Left cardiac atrium (tissue), 4 donors: ENCODE measurements around the gene SLC5A6. TPM values are rescaled to one million over a fixed set of nuclear protein-coding genes. Genes with fewer than 3 reads are reported as not detected.
A peak's percentile ranks its signal among the peaks of the same experiment; 100 is the strongest.

Experiments used
- ATAC-seq, 2 donors: fragments of 200-7000 bp; cut with Tn5 transposase; one replicate each; pipeline ENCODE4 v1.9.1; 2020; ENCODE audit warnings: mild to moderate bottlenecking in 2 of 2, moderate library complexity in 2 of 2
- DNase-seq: peaks from one replicate; pipeline ENCODE4 v3.0.0-alpha.2; 2020
- intact Hi-C, 2 donors: fragments of 100-400 bp; cut with DNase I; formaldehyde crosslinking; loops; one replicate each; pipeline versions ENCODE4 v1.14.1 to v1.15.1; 2022 to 2023
- long read RNA-seq: library from polyadenylated mRNA; unstranded; transcript quantifications from one replicate; pipeline ENCODE4 v2.0.0, GENCODE V29; 2021
- total RNA-seq, 2 donors: library from RNA; stranded (reverse); fragmentation: NEBNext Ultra II Directional; extraction: Animal tissue kit (Norgen Biotek cat#: 25700); gene quantifications; one replicate each; pipeline ENCODE4 v1.2.1, GENCODE V29; 2021
- donor health status: DM: no; HTN: yes; CAD: no.
- donor health status: DM: no; HTN: yes; CAD: no; lungs with severe emphysema.
- donor health status: DM: yes; HTN: yes; CAD: no.
- donor health status: Dilated cardiomyopathy.

The SLC5A6 gene
- total RNA-seq: 10 to 100 TPM; 20.0 to 21.4 TPM
- long read RNA-seq, transcript SLC5A6-201 (17 exons, 3,231 nt): major isoform, 8 of 32 reads
- long read RNA-seq, partial matches to known transcripts: 8 of 32 reads
- long read RNA-seq, other reads (novel, unspliced or antisense): 16 of 32 reads

GRCh38 chr2:27211943-27212625, at the start of gene SLC5A6, which contains the start of gene ATRAID:
SLC5A6 (minus strand) TSS chr2:27212268; CDS start chr2:27207650, 4,618 bp downstream.
ATRAID (plus strand) TSS chr2:27212041; CDS start chr2:27212369, 328 bp downstream.
- ATAC-seq: peak; percentile 97 to 98
- intact Hi-C loops: no loop called here
- DNase-seq: peak; percentile 91

GRCh38 chr2:27261241-27261925, 49.3 kb upstream of the SLC5A6 start:
- no peak for DNase-seq
- intact Hi-C loops: no loop called here
- no peak for ATAC-seq

DNA sequence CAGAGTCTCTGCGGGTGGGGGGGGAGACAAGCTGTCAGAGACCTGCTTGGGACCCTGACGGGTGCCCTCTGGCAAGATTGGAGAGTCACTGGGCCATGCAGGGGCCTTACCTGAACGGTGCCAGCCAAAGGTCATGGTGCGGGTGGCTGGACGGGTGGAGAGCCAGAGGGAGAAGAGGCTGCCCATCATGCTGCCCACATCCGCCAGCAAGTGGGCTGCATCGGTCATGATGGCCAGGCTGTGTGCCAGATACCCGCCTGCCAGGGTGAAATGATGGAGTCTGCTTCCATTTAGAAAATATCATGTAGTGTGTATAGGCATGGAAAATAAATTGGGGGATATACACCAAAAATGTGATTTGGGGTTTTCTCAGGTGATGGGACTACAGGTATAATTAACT, 46.0 kb upstream of the SLC5A6 start:
- intact Hi-C loops: no loop called here
- ATAC-seq (no peak), DNase-seq (no peak)

DNA sequence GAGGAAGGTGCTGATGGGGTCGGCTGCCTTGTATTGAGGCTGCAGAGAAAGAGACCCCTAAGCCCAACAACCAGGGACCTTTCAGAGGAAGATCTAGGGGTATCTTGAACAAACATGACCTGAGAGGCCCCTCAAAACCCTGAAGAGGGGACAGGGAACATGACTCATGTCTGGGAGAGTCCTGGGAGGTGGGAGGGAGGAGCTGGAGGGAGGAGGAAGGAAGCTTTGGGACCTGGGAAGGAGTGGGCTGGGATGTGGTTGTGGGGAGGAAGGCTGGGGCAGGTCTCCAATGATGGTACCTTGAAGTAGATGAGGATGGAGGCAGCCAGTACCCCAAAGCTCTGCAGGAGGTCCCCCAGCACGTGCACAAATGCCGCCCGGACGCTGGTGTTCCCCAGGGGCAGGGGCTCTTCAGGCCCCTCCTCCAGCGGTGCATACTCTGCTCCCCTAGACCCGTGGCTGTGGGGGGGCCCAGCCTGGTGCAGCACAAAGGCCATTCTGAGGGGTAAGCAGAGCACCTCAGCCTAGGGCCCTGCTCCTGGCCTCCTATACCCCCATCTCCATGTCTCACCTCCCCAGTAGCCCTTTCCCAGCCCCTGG, 44.9 kb upstream of the SLC5A6 start:
- DNase-seq (no peak), ATAC-seq (no peak)
- intact Hi-C loops: no loop called here

DNA sequence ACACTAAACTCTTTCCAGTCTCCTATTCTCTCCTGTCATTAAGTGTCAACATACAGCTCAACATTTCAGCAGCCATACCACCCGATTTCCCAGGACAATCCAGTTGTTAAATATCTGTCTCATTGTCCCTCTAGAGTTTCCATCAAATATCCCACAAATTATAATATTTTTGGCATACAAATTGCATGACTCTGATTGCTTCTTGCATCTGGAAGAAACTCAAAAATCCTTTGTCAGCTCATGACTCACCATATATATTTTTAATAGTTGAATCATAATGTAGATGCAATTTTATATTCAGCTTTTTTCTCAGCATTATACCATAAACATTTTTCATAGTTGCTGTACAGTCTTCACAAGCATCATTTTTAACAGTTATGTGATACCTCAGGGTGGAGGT, 43.6 kb upstream of the SLC5A6 start:
- ATAC-seq (no peak), DNase-seq (no peak)
- intact Hi-C loops: no loop called here

DNA sequence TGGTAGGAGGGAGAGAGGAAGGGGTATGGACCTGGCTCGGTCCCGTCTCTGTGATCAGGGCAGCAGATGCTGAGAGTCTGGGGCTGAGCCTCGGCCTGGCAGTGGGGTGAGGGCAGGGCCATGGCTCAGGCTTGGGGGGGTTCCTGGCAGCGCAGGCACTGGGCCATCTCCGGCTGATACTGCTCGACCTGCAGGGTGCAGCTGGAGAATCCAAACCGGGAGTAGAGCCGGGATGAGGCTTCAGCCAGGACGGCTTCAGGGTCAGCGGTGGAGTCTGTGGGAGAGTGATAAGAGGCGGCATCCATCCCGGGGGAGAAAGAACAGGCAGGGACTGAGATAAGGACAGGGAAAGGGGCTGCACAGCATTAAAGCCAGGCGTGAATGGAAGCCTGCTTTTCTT, 43.1 kb upstream of the SLC5A6 start:
- intact Hi-C loops: no loop called here
- no peak for DNase-seq
- peak; percentile 42 to 69 for ATAC-seq

GRCh38 chr2:27251766-27252165, 39.7 kb upstream of the SLC5A6 start:
- no peak for ATAC-seq
- intact Hi-C loops: loop anchor here in 1 of 2 donors (2.0 kb wide), 1 partner anchor 51 kb away; no protein-coding TSS in a partner anchor
- no peak for DNase-seq

GRCh38 chr2:27250652-27251379, 38.7 kb upstream of the SLC5A6 start:
- ATAC-seq: no peak
- DNase-seq: no peak
- intact Hi-C loops: loop anchor here in 1 of 2 donors (2.0 kb wide), 1 partner anchor 52 kb away; no protein-coding TSS in a partner anchor

DNA sequence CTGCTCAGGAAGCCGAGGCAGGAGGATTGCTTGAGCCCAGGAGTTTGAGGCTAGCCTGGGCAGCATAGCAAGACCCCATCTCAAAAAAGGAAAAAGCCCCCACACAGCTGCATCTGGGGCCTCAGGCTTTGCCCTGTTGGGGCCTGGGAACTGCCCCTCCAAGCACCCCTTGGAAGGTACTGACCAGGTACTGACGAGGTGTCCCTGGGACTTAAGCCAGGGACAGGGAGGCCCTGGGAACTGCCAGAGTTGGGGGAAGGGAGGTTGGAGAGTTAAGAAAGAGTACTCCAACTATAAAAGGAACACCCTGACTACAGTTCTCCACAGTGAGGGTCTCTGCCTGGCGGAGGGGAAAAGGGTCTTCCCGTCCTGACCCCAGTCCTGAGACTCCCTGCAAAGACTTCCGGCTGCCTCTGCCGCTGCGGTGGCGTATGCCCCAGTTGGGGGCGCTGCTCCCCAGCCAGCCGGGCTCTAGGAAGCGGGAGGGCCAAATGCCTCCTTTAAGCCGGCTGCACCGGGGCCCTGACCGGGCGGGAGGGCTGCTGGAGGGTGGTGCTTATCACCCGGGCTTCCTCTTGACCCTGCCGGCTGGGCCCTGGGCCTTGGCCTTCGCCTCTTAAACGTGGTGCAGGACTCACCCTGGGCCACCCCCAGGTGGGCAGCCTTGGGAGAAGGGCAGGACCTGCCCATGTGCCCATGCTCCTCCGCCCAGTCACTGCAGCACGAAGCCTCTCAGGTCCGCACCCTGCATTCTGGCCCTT, 38.0 kb upstream of the SLC5A6 start:
- ATAC-seq (peak; percentile 79 to 85), DNase-seq (peak; percentile 74)
- intact Hi-C loops: loop anchor here (2.0 to 10.0 kb wide), 2 partner anchors 45 to 53 kb away; no protein-coding TSS in a partner anchor

- intact Hi-C loops: loop anchor here in 1 of 2 donors (10.0 kb wide), 1 partner anchor 45 kb away; no protein-coding TSS in a partner anchor
- no peak for DNase-seq
- ATAC-seq: no peak
These were observed 37.3 kb upstream of the SLC5A6 start for GRCh38 chr2:27249159-27249890.

DNA sequence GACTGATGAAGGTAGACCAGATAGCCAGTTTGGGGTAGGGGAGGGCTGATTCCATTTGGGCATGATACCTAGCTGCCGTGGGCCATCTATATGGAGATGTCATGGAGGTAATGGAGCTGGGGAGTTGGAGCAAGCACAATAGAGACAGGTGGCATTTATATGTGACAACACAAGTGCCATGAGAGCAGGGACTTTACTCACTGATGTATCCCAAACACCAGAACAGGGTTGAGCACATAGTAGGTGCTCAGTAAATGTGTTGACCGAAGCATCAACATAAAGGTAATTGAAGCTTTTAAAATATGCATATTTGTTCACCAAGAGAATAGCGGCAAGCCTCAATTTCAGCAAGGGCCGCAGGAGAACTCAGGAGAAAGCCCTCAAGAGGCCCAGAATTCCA, 35.8 kb upstream of the SLC5A6 start:
- no peak for DNase-seq
- ATAC-seq: no peak
- intact Hi-C loops: loop anchor here in 1 of 2 donors (10.0 kb wide), 1 partner anchor 47 kb away; no protein-coding TSS in a partner anchor

DNA sequence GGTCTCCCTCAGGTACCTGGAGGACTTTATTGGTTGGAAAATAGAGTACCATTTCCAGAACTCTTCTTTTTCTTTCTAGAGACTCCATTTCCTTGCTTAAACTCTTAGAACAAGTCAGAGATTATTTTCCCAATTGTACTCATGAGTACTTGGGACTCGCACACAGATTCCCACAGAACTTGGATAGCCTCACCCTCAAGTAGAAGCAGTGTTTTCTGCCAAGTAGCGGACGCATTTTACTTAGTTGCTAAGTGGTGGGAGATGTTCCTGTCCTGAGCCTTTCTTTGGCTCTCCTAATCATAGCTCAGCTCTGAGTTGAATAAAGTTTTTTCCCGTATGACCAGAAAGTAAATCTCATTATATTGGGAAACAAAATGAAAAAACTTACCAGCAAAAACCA, 33.6 kb upstream of the SLC5A6 start:
- intact Hi-C loops: loop anchor here in 1 of 2 donors (10.0 kb wide), 1 partner anchor 49 kb away; no protein-coding TSS in a partner anchor
- ATAC-seq (peak; percentile 10 to 23), DNase-seq (no peak)

- ATAC-seq (no peak), DNase-seq (no peak)
- intact Hi-C loops: loop anchor here in 1 of 2 donors (10.0 kb wide), 1 partner anchor 50 kb away; no protein-coding TSS in a partner anchor
These were observed 33.0 kb upstream of the SLC5A6 start for GRCh38 chr2:27245116-27245515.

DNA sequence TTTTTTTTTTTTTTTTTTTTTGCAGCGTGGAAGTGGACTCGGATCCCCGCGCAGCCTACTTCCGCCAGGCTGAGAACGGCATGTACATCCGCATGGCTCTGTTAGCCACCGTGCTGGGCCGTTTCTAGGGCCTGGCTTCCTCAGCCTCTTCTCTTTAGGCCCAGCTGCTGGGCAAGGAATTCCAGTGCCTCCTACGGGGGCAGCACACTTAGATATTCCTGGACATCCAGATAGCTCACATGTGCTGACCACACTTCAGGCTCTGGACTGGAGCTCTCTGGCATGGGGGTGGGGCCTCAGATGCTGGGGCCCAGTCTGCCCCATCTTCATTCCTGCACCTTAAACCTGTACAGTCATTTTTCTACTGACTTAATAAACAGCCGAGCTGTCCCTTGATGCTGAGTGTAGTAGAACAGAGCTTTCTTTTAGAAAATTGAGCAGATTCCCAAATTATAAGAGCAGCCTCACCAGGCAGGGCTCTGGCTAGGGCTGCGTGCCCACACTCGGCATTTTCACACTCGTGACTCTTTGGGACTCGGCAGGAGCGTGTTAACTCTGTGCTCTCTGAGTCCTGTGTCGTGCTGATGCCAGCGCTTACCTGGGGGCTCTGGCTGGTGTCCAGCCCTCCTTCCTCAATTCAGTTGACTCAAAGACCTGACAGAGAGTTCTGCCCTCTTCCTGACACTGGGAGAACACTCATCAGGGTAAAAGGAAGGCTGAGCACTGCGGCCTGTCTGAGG, 31.5 kb upstream of the SLC5A6 start:
- intact Hi-C loops: loop anchor here in 1 of 2 donors (10.0 kb wide), 1 partner anchor 51 kb away; no protein-coding TSS in a partner anchor
- DNase-seq: no peak
- peak; percentile 46 to 70 for ATAC-seq

DNA sequence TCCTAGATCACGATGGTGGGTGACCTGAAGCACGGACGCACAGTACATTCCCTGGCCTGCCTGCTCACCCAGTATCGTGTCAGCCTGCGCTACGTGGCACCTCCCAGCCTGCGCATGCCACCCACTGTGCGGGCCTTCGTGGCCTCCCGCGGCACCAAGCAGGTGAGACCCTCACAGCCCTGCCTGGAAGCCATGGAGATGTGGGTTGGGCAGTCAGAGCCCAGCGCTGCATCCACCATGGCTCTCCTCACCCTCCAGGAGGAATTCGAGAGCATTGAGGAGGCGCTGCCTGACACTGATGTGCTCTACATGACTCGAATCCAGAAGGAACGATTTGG, 30.5 kb upstream of the SLC5A6 start:
- intact Hi-C loops: loop anchor here in 1 of 2 donors (10.0 kb wide), 1 partner anchor 52 kb away; no protein-coding TSS in a partner anchor
- ATAC-seq: no peak
- DNase-seq: no peak

DNA sequence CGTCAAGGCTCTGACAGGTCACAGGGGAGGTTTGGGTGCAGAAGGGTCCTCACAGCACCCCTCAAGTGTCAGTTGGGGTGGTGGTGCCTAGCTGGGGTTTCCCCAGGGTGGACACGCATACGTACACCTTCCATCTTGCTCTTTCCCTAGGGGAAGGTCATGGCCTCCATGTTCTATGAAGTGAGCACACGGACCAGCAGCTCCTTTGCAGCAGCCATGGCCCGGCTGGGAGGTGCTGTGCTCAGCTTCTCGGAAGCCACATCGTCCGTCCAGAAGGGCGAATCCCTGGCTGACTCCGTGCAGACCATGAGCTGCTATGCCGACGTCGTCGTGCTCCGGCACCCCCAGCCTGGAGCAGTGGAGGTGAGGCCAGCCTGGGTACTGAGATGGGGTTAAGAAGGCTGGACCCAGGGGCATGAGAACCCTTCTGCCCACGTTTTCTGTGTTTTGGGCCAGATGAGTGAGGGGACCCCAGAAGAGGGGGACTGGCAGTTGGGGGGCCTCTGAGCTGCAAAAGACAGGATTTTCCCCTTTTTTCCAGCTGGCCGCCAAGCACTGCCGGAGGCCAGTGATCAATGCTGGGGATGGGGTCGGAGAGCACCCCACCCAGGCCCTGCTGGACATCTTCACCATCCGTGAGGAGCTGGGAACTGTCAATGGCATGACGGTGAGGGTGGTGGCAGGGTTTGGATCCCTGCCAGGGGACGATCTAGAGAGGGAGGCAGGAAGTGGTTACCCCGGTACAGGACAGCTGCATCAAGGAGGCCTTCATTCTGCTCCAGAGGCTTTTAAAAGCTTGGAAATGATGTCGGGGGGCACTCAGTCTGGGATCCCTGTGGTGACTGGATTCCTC, 29.9 kb upstream of the SLC5A6 start:
- no peak for DNase-seq
- intact Hi-C loops: loop anchor here in 1 of 2 donors (10.0 kb wide), 1 partner anchor 53 kb away; no protein-coding TSS in a partner anchor
- no peak for ATAC-seq
